Testis (tissue), 2 donors: ENCODE results near the gene SEMA3G.

ENCODE experiments used
- POLR2A ChIP-seq: fragments of 450-650 bp; IDR thresholded peaks from one replicate; pipeline ENCODE4 v1.6.1; 2017; ENCODE audit warnings: antibody characterized with exemption, mild to moderate bottlenecking, moderate library complexity
- TF ChIP-seq, protein P1 (sequence below), 3 experiments: fragments of 450-650 bp in 2 of 3; fragments of 200-600 bp in 1 of 3; sonication (generic) in 1 of 3; IDR thresholded peaks; one replicate each; pipeline ENCODE4 v1.5.1; 2016 to 2019; ENCODE audit warnings: antibody characterized with exemption in 3 of 3, mild to moderate bottlenecking in 2 of 3, moderate library complexity in 1 of 3

DNA sequence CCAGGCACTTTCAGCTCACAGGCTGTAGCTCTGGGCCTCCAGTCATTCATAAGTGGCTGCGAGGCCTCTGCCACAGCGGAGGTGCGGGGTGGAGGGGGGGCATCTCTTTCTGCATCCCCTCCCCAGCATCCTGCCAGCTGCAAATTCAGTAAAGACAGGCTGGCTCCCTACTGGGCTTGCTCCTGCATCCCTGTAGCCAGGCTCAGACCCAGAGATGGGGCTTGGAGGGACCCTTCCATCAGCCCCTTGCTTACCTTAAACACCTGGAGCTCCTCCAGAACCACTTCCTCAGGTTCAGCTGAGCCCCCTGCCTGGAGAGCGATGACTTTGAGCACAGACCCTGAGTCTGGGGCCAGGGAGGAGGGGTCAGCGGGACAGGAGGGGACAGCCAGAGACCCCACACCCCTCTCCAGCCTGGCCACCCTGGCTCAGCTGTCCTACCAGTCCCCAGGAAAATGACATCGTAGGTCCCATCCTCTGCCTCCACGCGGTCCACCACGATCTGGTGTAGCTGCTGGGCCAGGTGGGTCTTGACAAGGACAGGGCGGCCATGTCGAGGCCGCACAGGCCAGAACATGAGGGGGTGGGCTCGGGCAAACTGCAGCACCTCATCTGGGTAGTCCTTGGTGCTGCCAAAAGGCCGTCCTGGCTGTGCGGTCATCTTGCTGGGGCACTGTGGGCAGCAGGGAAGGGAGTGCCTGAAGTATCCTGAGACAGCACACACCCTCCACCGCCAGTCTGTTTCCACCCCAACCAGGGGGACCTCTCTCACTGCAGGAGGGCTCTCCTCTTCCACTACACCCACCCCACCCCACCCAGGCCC, 5.3 kb downstream of the SEMA3G start:
- no peak for TF ChIP-seq POLR2A
- TF ChIP-seq, protein P1, sequence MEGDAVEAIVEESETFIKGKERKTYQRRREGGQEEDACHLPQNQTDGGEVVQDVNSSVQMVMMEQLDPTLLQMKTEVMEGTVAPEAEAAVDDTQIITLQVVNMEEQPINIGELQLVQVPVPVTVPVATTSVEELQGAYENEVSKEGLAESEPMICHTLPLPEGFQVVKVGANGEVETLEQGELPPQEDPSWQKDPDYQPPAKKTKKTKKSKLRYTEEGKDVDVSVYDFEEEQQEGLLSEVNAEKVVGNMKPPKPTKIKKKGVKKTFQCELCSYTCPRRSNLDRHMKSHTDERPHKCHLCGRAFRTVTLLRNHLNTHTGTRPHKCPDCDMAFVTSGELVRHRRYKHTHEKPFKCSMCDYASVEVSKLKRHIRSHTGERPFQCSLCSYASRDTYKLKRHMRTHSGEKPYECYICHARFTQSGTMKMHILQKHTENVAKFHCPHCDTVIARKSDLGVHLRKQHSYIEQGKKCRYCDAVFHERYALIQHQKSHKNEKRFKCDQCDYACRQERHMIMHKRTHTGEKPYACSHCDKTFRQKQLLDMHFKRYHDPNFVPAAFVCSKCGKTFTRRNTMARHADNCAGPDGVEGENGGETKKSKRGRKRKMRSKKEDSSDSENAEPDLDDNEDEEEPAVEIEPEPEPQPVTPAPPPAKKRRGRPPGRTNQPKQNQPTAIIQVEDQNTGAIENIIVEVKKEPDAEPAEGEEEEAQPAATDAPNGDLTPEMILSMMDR (IDR thresholded peaks at IDR 0.05) = no peak
